ENCODE measurements around the gene CUL9.

The CUL9 gene

DNA sequence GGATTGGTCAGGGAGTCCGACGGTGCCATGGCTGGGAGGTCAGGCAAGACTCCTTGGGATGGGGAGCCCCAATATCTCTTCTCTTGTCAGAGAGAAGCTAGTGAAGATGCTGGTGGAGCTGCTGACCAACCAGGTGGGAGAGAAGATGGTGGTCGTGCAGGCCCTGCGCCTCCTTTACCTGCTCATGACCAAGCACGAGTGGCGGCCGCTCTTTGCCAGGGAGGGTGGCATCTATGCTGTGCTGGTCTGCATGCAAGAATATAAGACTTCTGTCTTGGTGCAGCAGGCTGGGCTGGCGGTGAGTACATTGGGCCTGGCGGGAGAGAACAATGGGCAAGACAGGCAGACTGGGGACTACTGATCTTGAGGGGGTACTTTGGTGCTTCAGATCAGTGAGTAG is 10.9 kb downstream of the CUL9 start:
- Mint-ChIP-seq H3K27ac (no peak overlapping the region), H3K9me3 (no peaks in the 10 kb centered on the region), H3K4me1 (ENCODE audit: low read depth in 2 of 2) (peaks cover 6 to 22% of the 10 kb centered on the region in 2 donors), H3K36me3 (ENCODE audit: insufficient read depth) (peaks cover 34% of the 10 kb centered on the region), H3K4me3 (no peak overlapping the region), H3K27me3 (no peaks in the 10 kb centered on the region)
- ATAC-seq (replicated peaks) (no peak), DNase-seq (no peak)

DNA sequence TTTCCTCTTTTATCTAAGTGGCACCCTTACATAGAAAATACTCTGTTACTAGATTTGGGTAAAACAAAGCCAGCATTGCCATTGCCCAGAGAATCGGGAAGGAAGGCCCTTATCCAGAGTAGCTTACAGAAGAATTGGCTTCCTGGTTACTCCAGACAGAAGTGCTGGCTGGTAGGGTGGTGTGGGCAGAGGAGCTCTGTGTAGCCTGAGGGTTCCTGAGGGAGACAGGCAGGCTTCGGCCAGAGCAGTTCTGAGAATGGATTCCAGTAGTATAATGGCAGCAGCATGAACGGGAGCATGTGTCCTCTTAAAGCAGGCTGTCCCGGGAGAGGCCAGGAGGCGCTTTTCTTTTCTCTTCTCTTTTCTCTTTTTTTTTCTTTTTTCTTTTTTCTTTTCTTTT is 11.9 kb downstream of the CUL9 start:
- ATAC-seq (replicated peaks) (no peak), DNase-seq (no peak)
- Mint-ChIP-seq H3K4me1 (ENCODE audit: low read depth in 2 of 2) (peaks cover 6 to 16% of the 10 kb centered on the region in 2 donors), H3K36me3 (ENCODE audit: insufficient read depth) (peaks cover 31% of the 10 kb centered on the region), H3K9me3 (no peaks in the 10 kb centered on the region), H3K27ac (no peak overlapping the region), H3K27me3 (no peaks in the 10 kb centered on the region), H3K4me3 (no peak overlapping the region)

- DNase-seq (no peak), ATAC-seq (replicated peaks) (no peak)
- Mint-ChIP-seq H3K27ac (peak overlapping the region in 1 of 2 donors; percentile 71), H3K9me3 (no peaks in the 10 kb centered on the region), H3K4me3 (no peak overlapping the region), H3K4me1 (ENCODE audit: low read depth in 2 of 2) (peaks cover 4 to 7% of the 10 kb centered on the region in 2 donors), H3K27me3 (no peaks in the 10 kb centered on the region), H3K36me3 (ENCODE audit: insufficient read depth) (peaks cover 40% of the 10 kb centered on the region)
These were observed 14.3 kb downstream of the CUL9 start for GRCh38 chr6:43196337-43196736.

DNA sequence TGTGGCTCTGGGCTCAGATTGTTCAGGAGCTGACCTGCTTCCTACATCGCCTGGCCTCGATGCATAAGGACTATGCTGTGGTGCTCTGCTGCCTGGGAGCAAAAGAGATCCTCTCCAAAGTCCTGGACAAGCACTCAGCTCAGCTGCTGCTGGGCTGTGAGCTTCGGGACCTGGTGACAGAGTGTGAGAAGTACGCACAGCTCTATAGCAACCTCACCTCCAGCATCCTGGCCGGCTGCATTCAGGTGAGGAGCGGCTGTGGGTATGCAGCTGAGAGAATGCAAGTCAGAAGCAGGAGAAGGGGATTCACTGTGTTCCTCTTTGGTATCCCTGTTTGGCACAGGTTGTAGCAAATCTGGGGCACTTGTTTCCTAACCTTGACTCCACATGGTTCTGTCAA is 17.9 kb downstream of the CUL9 start:
- no peak for ATAC-seq (replicated peaks)
- Mint-ChIP-seq H3K9me3 (no peaks in the 10 kb centered on the region), H3K27ac (no peak overlapping the region), H3K4me3 (no peak overlapping the region), H3K27me3 (no peaks in the 10 kb centered on the region), H3K36me3 (ENCODE audit: insufficient read depth) (peaks cover 21% of the 10 kb centered on the region), H3K4me1 (ENCODE audit: low read depth in 2 of 2) (no peaks in the 10 kb centered on the region)
- DNase-seq = no peak

DNA sequence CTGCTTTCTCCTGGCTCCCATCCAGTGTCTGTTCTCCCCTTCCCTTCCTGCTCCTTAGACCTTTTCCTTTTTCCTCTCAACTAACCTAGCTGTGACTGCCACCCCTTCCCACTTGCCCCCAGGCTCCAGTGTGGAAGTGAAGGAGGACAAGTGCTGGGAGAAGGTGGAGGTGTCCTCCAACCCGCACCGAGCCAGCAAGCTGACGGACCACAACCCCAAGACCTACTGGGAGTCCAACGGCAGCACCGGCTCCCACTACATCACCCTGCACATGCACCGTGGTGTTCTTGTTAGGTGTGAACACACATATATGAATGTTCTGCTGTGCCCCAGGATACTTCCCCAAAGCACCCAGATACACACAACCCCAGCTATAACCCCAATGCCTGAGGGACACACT is 18.5 kb downstream of the CUL9 start:
- no peak for ATAC-seq (replicated peaks)
- DNase-seq = no peak
- no peak overlapping the region for H3K4me3 Mint-ChIP-seq
- no peaks in the 10 kb centered on the region for H3K4me1 Mint-ChIP-seq (ENCODE audit: low read depth in 2 of 2)
- H3K27me3 Mint-ChIP-seq = no peaks in the 10 kb centered on the region
- no peaks in the 10 kb centered on the region for H3K9me3 Mint-ChIP-seq
- H3K27ac Mint-ChIP-seq = no peak overlapping the region
- H3K36me3 Mint-ChIP-seq (ENCODE audit: insufficient read depth) = peaks cover 24% of the 10 kb centered on the region

GRCh38 chr6:43202451-43202850 is 20.5 kb downstream of the CUL9 start:
- Mint-ChIP-seq H3K27me3 (no peaks in the 10 kb centered on the region), H3K4me1 (ENCODE audit: low read depth in 2 of 2) (no peaks in the 10 kb centered on the region), H3K27ac (no peak overlapping the region), H3K36me3 (ENCODE audit: insufficient read depth) (peaks cover 18% of the 10 kb centered on the region), H3K4me3 (no peak overlapping the region), H3K9me3 (no peaks in the 10 kb centered on the region)
- no peak for ATAC-seq (replicated peaks)
- DNase-seq = no peak

GRCh38 chr6:43203029-43203717 is 21.2 kb downstream of the CUL9 start:
- Mint-ChIP-seq H3K27ac (no peak overlapping the region), H3K4me1 (ENCODE audit: low read depth in 2 of 2) (no peaks in the 10 kb centered on the region), H3K9me3 (no peaks in the 10 kb centered on the region), H3K36me3 (ENCODE audit: insufficient read depth) (peaks cover 18% of the 10 kb centered on the region), H3K4me3 (no peak overlapping the region), H3K27me3 (no peaks in the 10 kb centered on the region)
- DNase-seq (no peak), ATAC-seq (replicated peaks) (no peak)

DNA sequence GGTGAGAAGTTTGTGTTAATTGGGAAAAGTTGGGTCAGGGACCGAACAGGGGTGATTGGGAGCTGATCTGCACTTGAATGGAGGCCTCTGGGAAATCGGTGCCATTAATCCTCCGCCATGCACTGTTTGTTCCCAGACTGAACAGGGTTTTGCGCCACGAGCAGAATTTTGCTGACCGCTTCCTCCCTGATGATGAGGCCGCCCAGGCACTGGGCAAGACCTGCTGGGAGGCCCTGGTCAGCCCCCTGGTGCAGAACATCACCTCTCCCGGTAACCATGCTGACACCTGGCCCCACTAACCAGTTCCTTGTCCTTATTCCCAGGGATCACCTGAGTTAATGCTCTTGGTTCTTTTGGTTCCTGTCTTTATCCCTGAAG is 21.7 kb downstream of the CUL9 start:
- Mint-ChIP-seq H3K27ac (no peak overlapping the region), H3K4me3 (no peak overlapping the region), H3K27me3 (no peaks in the 10 kb centered on the region), H3K36me3 (ENCODE audit: insufficient read depth) (peaks cover 18% of the 10 kb centered on the region), H3K4me1 (ENCODE audit: low read depth in 2 of 2) (no peaks in the 10 kb centered on the region), H3K9me3 (no peaks in the 10 kb centered on the region)
- DNase-seq = no peak
- no peak for ATAC-seq (replicated peaks)

DNA sequence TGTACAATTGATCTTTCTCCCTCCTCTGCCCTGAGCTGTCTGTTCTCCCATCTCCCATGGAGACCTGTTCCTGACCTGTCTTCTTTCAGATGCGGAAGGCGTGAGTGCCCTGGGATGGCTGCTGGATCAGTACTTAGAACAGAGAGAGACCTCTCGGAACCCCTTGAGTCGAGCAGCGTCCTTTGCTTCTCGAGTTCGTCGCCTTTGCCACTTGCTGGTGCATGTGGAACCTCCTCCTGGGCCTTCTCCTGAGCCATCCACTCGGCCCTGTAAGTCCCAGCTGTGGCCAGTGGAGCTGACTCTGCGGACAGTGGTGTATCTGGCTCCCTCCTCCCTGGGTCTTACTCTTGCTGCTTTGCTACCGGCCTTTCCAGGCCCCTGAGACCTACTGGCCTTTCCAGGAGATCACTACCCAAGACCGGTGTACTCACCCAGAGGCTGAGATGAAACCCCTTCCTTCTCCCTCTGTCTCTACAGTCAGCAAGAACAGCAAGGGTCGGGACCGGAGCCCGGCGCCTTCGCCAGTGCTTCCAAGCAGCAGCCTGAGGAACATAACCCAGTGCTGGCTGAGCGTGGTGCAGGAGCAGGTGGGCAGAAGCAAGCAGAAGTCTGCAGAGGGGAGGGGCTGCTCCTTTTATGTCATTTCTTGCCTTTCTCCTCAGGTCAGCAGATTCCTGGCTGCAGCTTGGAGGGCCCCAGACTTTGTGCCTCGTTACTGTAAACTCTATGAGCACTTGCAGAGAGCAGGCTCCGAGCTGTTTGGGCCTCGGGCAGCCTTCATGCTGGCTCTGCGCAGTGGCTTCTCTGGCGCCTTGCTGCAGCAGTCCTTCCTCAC is 22.5 kb downstream of the CUL9 start:
- DNase-seq (no peak), ATAC-seq (replicated peaks) (no peak)
- Mint-ChIP-seq H3K36me3 (ENCODE audit: insufficient read depth) (peaks cover 13% of the 10 kb centered on the region), H3K27me3 (no peaks in the 10 kb centered on the region), H3K27ac (peak overlapping the region; percentile 9 to 26), H3K9me3 (no peaks in the 10 kb centered on the region), H3K4me3 (no peak overlapping the region), H3K4me1 (ENCODE audit: low read depth in 2 of 2) (no peaks in the 10 kb centered on the region)

DNA sequence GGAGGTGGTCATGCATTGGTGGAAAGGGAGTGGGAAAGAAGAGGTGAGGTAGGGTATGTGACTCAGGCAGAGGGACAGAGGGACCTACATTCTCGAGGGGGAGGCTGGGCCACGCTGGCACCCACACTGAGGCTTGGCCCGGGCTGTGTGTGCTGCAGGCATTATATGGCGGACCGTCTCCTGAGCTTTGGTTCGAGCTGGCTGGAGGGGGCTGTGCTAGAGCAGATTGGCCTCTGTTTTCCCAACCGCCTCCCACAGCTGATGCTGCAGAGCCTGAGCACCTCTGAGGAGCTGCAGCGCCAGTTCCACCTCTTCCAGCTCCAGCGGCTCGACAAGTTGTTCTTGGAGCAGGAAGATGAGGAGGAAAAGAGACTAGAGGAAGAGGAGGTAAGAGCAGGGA is 23.9 kb downstream of the CUL9 start:
- peaks cover 12% of the 10 kb centered on the region for H3K36me3 Mint-ChIP-seq (ENCODE audit: insufficient read depth)
- ATAC-seq (replicated peaks) (no peak), DNase-seq (no peak)
- H3K27me3 Mint-ChIP-seq = no peaks in the 10 kb centered on the region
- no peak overlapping the region for H3K4me3 Mint-ChIP-seq
- H3K4me1 Mint-ChIP-seq (ENCODE audit: low read depth in 2 of 2) = no peaks in the 10 kb centered on the region
- H3K9me3 Mint-ChIP-seq = no peaks in the 10 kb centered on the region
- H3K27ac Mint-ChIP-seq = no peak overlapping the region

GRCh38 chr6:43207286-43207685 is 25.3 kb downstream of the CUL9 start:
- Mint-ChIP-seq H3K27ac (no peak overlapping the region), H3K36me3 (ENCODE audit: insufficient read depth) (peaks cover 9% of the 10 kb centered on the region), H3K4me3 (no peak overlapping the region), H3K27me3 (no peaks in the 10 kb centered on the region), H3K4me1 (ENCODE audit: low read depth in 2 of 2) (no peaks in the 10 kb centered on the region), H3K9me3 (no peaks in the 10 kb centered on the region)
- DNase-seq = no peak
- ATAC-seq (replicated peaks) = no peak

DNA sequence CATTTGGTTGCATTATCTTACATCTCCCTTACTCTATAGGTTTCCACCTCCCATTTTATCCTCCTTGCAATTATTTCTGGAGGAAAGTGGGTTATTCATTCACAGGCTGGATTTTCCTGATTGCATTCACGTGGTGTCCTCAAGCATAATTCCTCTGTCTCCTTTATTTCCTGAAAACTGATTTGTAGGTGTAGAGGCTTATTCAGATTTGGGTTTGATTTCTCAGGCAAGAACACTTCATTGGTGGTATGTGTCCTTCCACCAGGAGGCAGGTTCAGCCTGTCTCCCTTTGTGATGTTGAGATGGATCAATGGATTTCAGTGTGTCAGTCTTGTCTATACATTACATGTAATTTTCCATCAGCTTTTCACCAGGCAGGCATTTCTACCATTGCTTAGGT is 30.0 kb downstream of the CUL9 start:
- Mint-ChIP-seq H3K4me1 (ENCODE audit: low read depth in 2 of 2) (peaks cover 0 to 4% of the 10 kb centered on the region in 2 donors), H3K36me3 (ENCODE audit: insufficient read depth) (peaks cover 8% of the 10 kb centered on the region), H3K4me3 (no peak overlapping the region), H3K27ac (no peak overlapping the region), H3K9me3 (no peaks in the 10 kb centered on the region), H3K27me3 (no peaks in the 10 kb centered on the region)
- ATAC-seq (replicated peaks) (no peak), DNase-seq (no peak)

DNA sequence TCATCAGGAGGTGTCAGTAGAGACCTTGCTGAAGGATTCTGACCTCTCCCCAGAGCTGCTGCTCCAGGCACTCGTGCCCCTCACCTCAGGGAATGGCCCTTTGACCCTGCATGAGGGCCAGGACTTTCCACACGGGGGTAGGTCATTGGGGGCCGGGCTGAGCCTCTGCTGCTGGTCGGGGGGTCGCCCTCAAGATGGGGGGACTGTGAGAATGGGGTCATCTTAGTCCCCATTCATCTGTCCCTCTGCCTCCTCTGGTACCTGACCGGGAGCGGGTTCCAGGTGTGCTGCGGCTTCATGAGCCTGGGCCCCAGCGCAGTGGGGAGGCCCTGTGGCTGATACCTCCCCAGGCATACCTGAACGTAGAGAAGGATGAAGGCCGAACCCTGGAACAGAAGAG is 31.4 kb downstream of the CUL9 start:
- H3K4me1 Mint-ChIP-seq (ENCODE audit: low read depth in 2 of 2) = peaks cover 0 to 4% of the 10 kb centered on the region in 2 donors
- no peak overlapping the region for H3K4me3 Mint-ChIP-seq
- no peaks in the 10 kb centered on the region for H3K27me3 Mint-ChIP-seq
- H3K36me3 Mint-ChIP-seq (ENCODE audit: insufficient read depth) = peaks cover 8% of the 10 kb centered on the region
- ATAC-seq (replicated peaks) = no peak
- no peak for DNase-seq
- H3K9me3 Mint-ChIP-seq = no peaks in the 10 kb centered on the region
- no peak overlapping the region for H3K27ac Mint-ChIP-seq

DNA sequence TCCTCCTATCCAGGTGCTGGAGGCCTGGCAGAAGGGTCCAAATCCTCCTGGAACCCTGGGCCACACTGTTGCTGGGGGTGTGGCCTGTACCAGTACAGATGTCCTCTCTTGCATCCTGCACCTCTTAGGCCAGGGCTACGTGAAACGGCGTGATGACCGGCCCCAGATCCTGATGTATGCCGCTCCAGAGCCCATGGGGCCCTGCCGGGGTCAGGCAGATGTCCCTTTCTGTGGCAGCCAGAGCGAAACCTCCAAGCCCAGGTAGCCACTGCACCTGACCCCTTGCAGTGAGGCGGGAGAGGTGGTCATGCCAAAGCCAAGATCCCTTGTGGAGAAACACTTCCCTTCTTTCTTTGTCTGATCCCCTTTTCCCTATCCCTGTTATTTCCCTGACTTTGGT is 33.1 kb downstream of the CUL9 start:
- no peak overlapping the region for H3K27ac Mint-ChIP-seq
- no peak overlapping the region for H3K4me3 Mint-ChIP-seq
- ATAC-seq (replicated peaks) (no peak), DNase-seq (no peak)
- peaks cover 0 to 4% of the 10 kb centered on the region in 2 donors for H3K4me1 Mint-ChIP-seq (ENCODE audit: low read depth in 2 of 2)
- no peaks in the 10 kb centered on the region for H3K9me3 Mint-ChIP-seq
- peaks cover 8% of the 10 kb centered on the region for H3K36me3 Mint-ChIP-seq (ENCODE audit: insufficient read depth)
- no peaks in the 10 kb centered on the region for H3K27me3 Mint-ChIP-seq
